Measurements from ENCODE around the gene NES. TPM values are rescaled to one million over a fixed set of nuclear protein-coding genes. Genes with fewer than 3 reads are reported as not detected.

The NES gene
- total and polyA plus RNA-seq, 10 donors, result 4.3 to 146 (median 52.3) TPM

- no peak for DNase-seq
- H3K27me3 ChIP-seq (replicated peaks in 1 of 7), result peaks cover 0 to 25% (median 15%) of the 10 kb centered on the region in 7 donors
- no peaks in the 10 kb centered on the region for H3K36me3 ChIP-seq
- TF ChIP-seq POLR2AphosphoS5 (IDR thresholded peaks at IDR 0.05) (no peak), CTCF (IDR thresholded peaks at IDR 0.05 in 8 of 11, conservative IDR thresholded peaks at IDR 0.05 in 3 of 11) (no peak), POLR2A (IDR thresholded peaks at IDR 0.05) (no peak)
- intact Hi-C loops (cut with DNase I; ENCODE audit: low total_unique reads), result no loop called here
- peaks cover 67 to 100% (median 92%) of the 10 kb centered on the region in 6 donors for H3K4me1 ChIP-seq
- no peaks in the 10 kb centered on the region for H3K9me3 ChIP-seq
- peak overlapping the region; percentile 67 to 87 (median 80) for H3K27ac ChIP-seq
- 33 to 50% (median 47%) methylated on average over 2 of the region's 2 CpGs for WGBS, 5 donors
- peak overlapping the region in 5 of 8 donors; percentile 7 to 55 (median 17) for H3K4me3 ChIP-seq
These were observed 16.5 kb downstream of the NES start for GRCh38 chr1:156660752-156661112.

DNA sequence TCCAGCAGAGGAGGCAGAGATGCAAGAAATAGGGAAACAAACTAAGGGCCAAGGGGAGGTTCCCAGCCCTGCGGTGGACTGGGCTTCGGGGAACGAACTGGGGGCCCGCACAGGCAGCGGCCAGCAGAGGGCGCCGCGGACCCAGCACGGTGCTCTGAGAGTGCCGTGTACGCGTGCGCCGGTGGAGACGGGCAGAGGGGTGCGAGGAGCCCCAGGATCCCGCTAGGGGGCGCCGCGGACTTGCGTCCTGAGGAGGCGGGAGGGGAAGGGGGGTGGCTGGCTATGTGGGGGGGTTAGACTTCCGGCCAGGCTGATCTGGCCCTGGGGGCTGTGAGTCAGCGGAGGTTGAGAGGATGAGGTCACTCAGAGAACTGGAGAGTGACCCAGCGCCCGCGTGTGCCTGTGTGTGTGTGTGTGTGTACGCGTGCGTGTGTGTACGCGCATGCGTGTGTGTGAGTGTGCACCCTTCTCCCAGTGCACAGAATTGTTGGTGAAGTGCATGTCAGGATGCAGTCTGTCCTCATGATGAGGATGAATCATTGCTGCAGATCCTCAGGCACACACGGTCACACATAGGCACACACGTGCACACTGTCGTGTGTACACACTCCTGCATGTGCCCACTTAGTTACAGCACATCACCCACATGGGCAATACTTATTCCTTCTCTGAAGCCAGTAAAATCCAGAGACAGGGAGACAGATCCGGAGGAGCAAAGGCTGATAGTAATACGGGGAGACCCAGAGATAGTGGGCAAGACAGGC lies 17.0 kb downstream of the NES start:
- TF ChIP-seq POLR2AphosphoS5 (IDR thresholded peaks at IDR 0.05), result peak; percentile 62 to 85 (median 74)
- TF ChIP-seq CTCF (IDR thresholded peaks at IDR 0.05 in 8 of 11, conservative IDR thresholded peaks at IDR 0.05 in 3 of 11), result peak; percentile 94 to 99 (median 98)
- TF ChIP-seq POLR2A (IDR thresholded peaks at IDR 0.05), result no peak
- H3K36me3 ChIP-seq, result no peaks in the 10 kb centered on the region
- peak overlapping the region; percentile 67 to 87 (median 80) for H3K27ac ChIP-seq
- 11 to 21% (median 18%) methylated on average over 18 to 38 of the region's 38 CpGs for WGBS, 5 donors
- DNase-seq, result peak; percentile 97
- H3K4me3 ChIP-seq, result peak overlapping the region in 5 of 8 donors; percentile 7 to 55 (median 17)
- no peaks in the 10 kb centered on the region for H3K9me3 ChIP-seq
- peaks cover 0 to 30% (median 16%) of the 10 kb centered on the region in 7 donors for H3K27me3 ChIP-seq (replicated peaks in 1 of 7)
- H3K4me1 ChIP-seq, result peaks cover 61 to 94% (median 86%) of the 10 kb centered on the region in 6 donors
- intact Hi-C loops (cut with DNase I; ENCODE audit: low total_unique reads), result no loop called here

DNA sequence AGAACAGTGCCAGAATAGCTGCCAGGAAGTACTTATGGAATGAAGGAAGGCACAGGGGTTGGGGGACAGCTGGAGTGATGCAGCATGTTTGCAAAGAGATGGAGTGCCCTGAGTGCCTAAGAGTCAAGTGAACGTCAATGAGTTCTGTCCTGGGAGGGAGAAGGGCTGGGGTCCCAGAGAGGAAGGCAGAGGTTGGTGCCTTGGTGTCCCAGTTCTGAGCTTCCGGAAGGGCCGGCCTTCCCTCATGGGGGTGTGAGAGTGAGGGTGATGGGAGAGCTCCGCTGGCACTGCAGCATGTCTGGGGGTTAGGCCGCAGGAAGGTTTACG lies 17.6 kb downstream of the NES start:
- WGBS, 5 donors, result 18 to 33% (median 29%) methylated on average over 6 of the region's 6 CpGs
- H3K27me3 ChIP-seq (replicated peaks in 1 of 7), result peaks cover 0 to 36% (median 16%) of the 10 kb centered on the region in 7 donors
- H3K36me3 ChIP-seq, result no peaks in the 10 kb centered on the region
- peaks cover 56 to 89% (median 81%) of the 10 kb centered on the region in 6 donors for H3K4me1 ChIP-seq
- DNase-seq, result no peak
- H3K9me3 ChIP-seq, result no peaks in the 10 kb centered on the region
- intact Hi-C loops (cut with DNase I; ENCODE audit: low total_unique reads), result no loop called here
- H3K4me3 ChIP-seq, result peak overlapping the region in 2 of 8 donors; percentile 16 to 55
- peak overlapping the region in 5 of 8 donors; percentile 19 to 87 (median 82) for H3K27ac ChIP-seq
- TF ChIP-seq POLR2A (IDR thresholded peaks at IDR 0.05), result no peak
- no peak for TF ChIP-seq POLR2AphosphoS5 (IDR thresholded peaks at IDR 0.05)
- no peak for TF ChIP-seq CTCF (IDR thresholded peaks at IDR 0.05 in 8 of 11, conservative IDR thresholded peaks at IDR 0.05 in 3 of 11)

GRCh38 chr1:156658945-156659574 lies 18.1 kb downstream of the NES start:
- Histone ChIP-seq H3K27me3 (replicated peaks in 1 of 7) (peaks cover 0 to 42% (median 16%) of the 10 kb centered on the region in 7 donors), H3K4me1 (peaks cover 50 to 83% (median 75%) of the 10 kb centered on the region in 6 donors), H3K9me3 (no peaks in the 10 kb centered on the region), H3K4me3 (no peak overlapping the region), H3K27ac (peak overlapping the region in 5 of 8 donors; percentile 19 to 87 (median 82)), H3K36me3 (no peaks in the 10 kb centered on the region)
- TF ChIP-seq CTCF (IDR thresholded peaks at IDR 0.05 in 8 of 11, conservative IDR thresholded peaks at IDR 0.05 in 3 of 11), result no peak
- no peak for TF ChIP-seq POLR2AphosphoS5 (IDR thresholded peaks at IDR 0.05)
- TF ChIP-seq POLR2A (IDR thresholded peaks at IDR 0.05), result no peak
- 57 to 73% (median 72%) methylated on average over 9 to 10 of the region's 10 CpGs for WGBS, 5 donors
- no peak for DNase-seq
- intact Hi-C loops (cut with DNase I; ENCODE audit: low total_unique reads), result no loop called here

All from spleen (tissue), 11 donors.